ENCODE data around the gene SPTBN4.
"Not testable (repeated sequence)": the region's sequence is repeated elsewhere in the genome, so short reads cannot be mapped to it uniquely, and the experiment has no call there.

Gene SPTBN4

GRCh38 chr19:40588926-40589569, 122.2 kb downstream of the SPTBN4 start:
- no peak for DNase-seq

GRCh38 chr19:40589591-40590429, 123.0 kb downstream of the SPTBN4 start:
- DNase-seq: no peak

- no peak for DNase-seq
These were observed 123.9 kb downstream of the SPTBN4 start for GRCh38 chr19:40590464-40591265.

- not testable (repeated sequence) for DNase-seq
These were observed 124.9 kb downstream of the SPTBN4 start for GRCh38 chr19:40591724-40592123.

- DNase-seq: no peak
These were observed 125.4 kb downstream of the SPTBN4 start for GRCh38 chr19:40592170-40592569.

GRCh38 chr19:40594255-40594654, 127.5 kb downstream of the SPTBN4 start:
- no peak for DNase-seq

- no peak for DNase-seq
These were observed 127.9 kb downstream of the SPTBN4 start for GRCh38 chr19:40594657-40595091.

GRCh38 chr19:40596608-40597328, 130.0 kb downstream of the SPTBN4 start:
- DNase-seq: peak in 3 of 14 donors; percentile 5 to 39 (median 15)

GRCh38 chr19:40597329-40597838, 130.6 kb downstream of the SPTBN4 start:
- DNase-seq: no peak

- DNase-seq: peak; percentile 26 to 87 (median 64)
These were observed 131.5 kb downstream of the SPTBN4 start for GRCh38 chr19:40598121-40598917.

- no peak for DNase-seq
These were observed 132.1 kb downstream of the SPTBN4 start for GRCh38 chr19:40598918-40599307.

GRCh38 chr19:40599331-40599901, 132.6 kb downstream of the SPTBN4 start:
- DNase-seq: no peak

GRCh38 chr19:40599902-40600569, 133.2 kb downstream of the SPTBN4 start:
- peak in 4 of 14 donors; percentile 10 to 53 (median 20) for DNase-seq

GRCh38 chr19:40600570-40601133, 133.9 kb downstream of the SPTBN4 start:
- DNase-seq: no peak

GRCh38 chr19:40601134-40601974, 134.6 kb downstream of the SPTBN4 start, which contains the start of gene LTBP4:
LTBP4 (plus strand) TSS chr19:40601369; CDS start chr19:40601388, 19 bp downstream.
- peak in 4 of 14 donors; percentile 6 to 37 (median 22) for DNase-seq

GRCh38 chr19:40603071-40603388, 136.2 kb downstream of the SPTBN4 start:
- DNase-seq: no peak

- DNase-seq: peak in 13 of 14 donors; percentile 13 to 83 (median 62)
These were observed 136.8 kb downstream of the SPTBN4 start for GRCh38 chr19:40603389-40604170.

GRCh38 chr19:40604171-40604646, 137.4 kb downstream of the SPTBN4 start:
- DNase-seq: no peak
